HepG2 (cell line): ENCODE measurements around the gene TM4SF1. TPM values are rescaled to one million over a fixed set of nuclear protein-coding genes. Genes with fewer than 3 reads are reported as not detected.

ENCODE experiments used
- CREB1 ChIP-seq, 2 experiments: fragments of 450-650 bp in 1 of 2; IDR thresholded peaks; 2 replicates each; pipeline ENCODE4 v1.6.1; 2016 to 2017; ENCODE audit warnings: control low read depth in 1 of 2, mild to moderate bottlenecking in 1 of 2, missing compliant biosample characterization in 1 of 2, missing genetic modification characterization in 1 of 2
- HDAC1 ChIP-seq: sonication (generic); formaldehyde crosslinking; IDR thresholded peaks from 2 replicates; pipeline ENCODE4 v1.5.1; 2020; ENCODE audit warnings: mild to moderate bottlenecking, missing genetic modification reagents
- JDP2 ChIP-seq: sonication (generic); formaldehyde crosslinking; IDR thresholded peaks from 2 replicates; pipeline ENCODE4 v1.8.1; 2022; ENCODE audit warnings: missing genetic modification reagents, borderline replicate concordance
- MNT ChIP-seq: fragments of 450-650 bp; IDR thresholded peaks from 2 replicates; pipeline ENCODE4 v1.6.1; 2016
- PBX2 ChIP-seq: IDR thresholded peaks from 2 replicates; pipeline ENCODE4 v1.6.1; 2016; ENCODE audit warnings: control low read depth
- PRMT3 ChIP-seq: sonication (generic); formaldehyde crosslinking; IDR thresholded peaks from 2 replicates; pipeline ENCODE4 v1.8.1; 2022; ENCODE audit warnings: low read depth, mild to moderate bottlenecking, moderate library complexity, missing genetic modification reagents, borderline replicate concordance
- RELA ChIP-seq: sonication (generic); formaldehyde crosslinking; IDR thresholded peaks from 2 replicates; pipeline ENCODE4 v1.4.0; 2020; ENCODE audit warnings: missing genetic modification reagents
- SAP130 ChIP-seq: IDR thresholded peaks from 2 replicates; pipeline ENCODE4 v1.6.1; 2016; ENCODE audit warnings: low read depth
- SIN3A ChIP-seq: IDR thresholded peaks from 2 replicates; pipeline ENCODE4 v1.6.1; 2011; ENCODE audit warnings: low read depth, mild to moderate bottlenecking, control low read depth, low read length, borderline replicate concordance
- TFE3 ChIP-seq: IDR thresholded peaks from 2 replicates; pipeline ENCODE4 v1.6.1; 2016
- TRIM22 ChIP-seq: fragments of 450-650 bp; IDR thresholded peaks from 2 replicates; pipeline ENCODE4 v1.6.1; 2017
- YY1 ChIP-seq: IDR thresholded peaks from 2 replicates; pipeline ENCODE4 v1.6.1; 2011; ENCODE audit warnings: low read length, low read depth, moderate library complexity, mild to moderate bottlenecking; ENCODE audit not compliant: insufficient read depth, insufficient replicate concordance
- ZBTB1 ChIP-seq: sonication (generic); formaldehyde crosslinking; IDR thresholded peaks from 2 replicates; pipeline ENCODE4 v1.4.0; 2020; ENCODE audit warnings: missing genetic modification reagents, borderline replicate concordance
- ZBTB43 ChIP-seq: sonication (generic); formaldehyde crosslinking; conservative IDR thresholded peaks from 2 replicates; pipeline ENCODE4 v1.4.0; 2020; ENCODE audit warnings: missing genetic modification reagents
- ZFP36L1 ChIP-seq: sonication (generic); formaldehyde crosslinking; IDR thresholded peaks from 2 replicates; pipeline ENCODE4 v1.8.0; 2022; ENCODE audit warnings: mild to moderate bottlenecking, missing genetic modification reagents, moderate library complexity
- ZNF326 ChIP-seq: sonication (generic); formaldehyde crosslinking; IDR thresholded peaks from 2 replicates; pipeline ENCODE4 v1.4.0; 2020; ENCODE audit warnings: missing genetic modification reagents, borderline replicate concordance
- polyA plus RNA-seq, 8 experiments: library from polyadenylated mRNA; depleted of rRNA in 3 of 8; stranded (reverse) in 7 of 8; unstranded in 1 of 8; fragments of >200 nt; fragmentation: Illumina TruSeq in 4 of 8; extraction: Trizol in 4 of 8; gene quantifications; 2 replicates each; pipeline versions ENCODE4 v1.2.1 to v1.2.3, GENCODE V29; 2011 to 2016; ENCODE audit warnings: low read depth in 4 of 8, missing spikeins in 1 of 8, mixed read lengths in 1 of 8; ENCODE audit not compliant: insufficient read depth in 1 of 8
- total RNA-seq, 5 experiments: library from RNA; depleted of rRNA; stranded (reverse); fragments of >200 nt; fragmentation: Illumina TruSeq; extraction: Trizol; gene quantifications; 2 replicates each; pipeline ENCODE4 v1.2.3, GENCODE V29; 2016; ENCODE audit warnings: low read depth in 1 of 5
- TF ChIP-seq, protein P1 (sequence below): sonication (generic); formaldehyde crosslinking; IDR thresholded peaks from 2 replicates; pipeline ENCODE4 v1.4.0; 2020; ENCODE audit warnings: missing genetic modification reagents, borderline replicate concordance
- TF ChIP-seq, protein P2 (sequence below): sonication (generic); formaldehyde crosslinking; IDR thresholded peaks from 2 replicates; pipeline ENCODE4 v1.5.0; 2020; ENCODE audit warnings: missing genetic modification reagents

The TM4SF1 gene
- total and polyA plus RNA-seq, 2 of the 13 experiments (the other 11 are each of a cell fraction or from before 2014, with no cell fraction given), result 431 to 1,359 TPM

DNA sequence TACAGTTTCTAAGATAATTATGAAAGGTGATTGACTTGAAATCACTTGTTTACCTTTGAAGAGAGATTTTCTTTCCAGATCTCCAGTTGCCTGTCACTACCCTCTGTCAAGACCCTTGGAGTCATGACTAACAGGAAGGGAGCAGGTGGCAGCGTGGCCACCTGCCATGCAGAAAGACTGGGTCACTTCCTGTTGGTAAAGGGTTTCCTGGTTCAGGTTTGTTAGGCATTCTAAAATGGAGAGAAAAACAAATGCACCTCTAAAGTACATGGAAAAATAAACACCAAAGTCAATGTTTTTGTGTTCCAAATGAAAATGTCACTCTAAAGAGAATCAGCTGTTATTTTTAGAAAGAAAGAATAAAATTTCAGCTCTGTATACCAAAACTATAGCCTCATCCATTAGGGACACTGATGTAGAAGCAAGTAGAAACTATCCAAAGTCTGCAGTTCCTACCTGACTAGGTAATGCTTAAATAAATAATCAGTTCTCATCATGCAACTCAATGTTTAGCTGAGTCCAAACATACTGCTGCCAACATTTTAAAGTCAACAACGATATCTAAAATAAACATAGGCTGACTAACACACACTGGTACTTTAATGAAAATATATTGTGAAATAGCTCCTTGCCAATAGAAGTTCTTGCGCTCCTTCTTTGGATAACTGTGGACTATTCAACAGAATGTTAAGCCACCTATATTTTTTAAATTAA is 23.9 kb upstream of the TM4SF1 start (continued):
- TF ChIP-seq TFE3 (peak; percentile 69), CREB1 (IDR thresholded peaks at IDR 0.05) (no peak), CREB1 (CRISPR knock-in tag; IDR thresholded peaks at IDR 0.05) (peak; percentile 80), RELA (no peak), ZBTB43 (0 out of 2 replicates have a peak, but pooled peaks have one; percentile 56), YY1 (no peak), MNT (no peak), PRMT3 (no peak), SIN3A (no peak), PBX2 (no peak), ZNF326 (no peak), ZBTB1 (CRISPR knock-in tag) (no peak), SAP130 (peak; percentile 66), TRIM22 (no peak), ZFP36L1 (CRISPR knock-in tag) (no peak), JDP2 (CRISPR knock-in tag) (no peak), HDAC1 (CRISPR knock-in tag) (peak; percentile 83)
- TF ChIP-seq, protein P1, sequence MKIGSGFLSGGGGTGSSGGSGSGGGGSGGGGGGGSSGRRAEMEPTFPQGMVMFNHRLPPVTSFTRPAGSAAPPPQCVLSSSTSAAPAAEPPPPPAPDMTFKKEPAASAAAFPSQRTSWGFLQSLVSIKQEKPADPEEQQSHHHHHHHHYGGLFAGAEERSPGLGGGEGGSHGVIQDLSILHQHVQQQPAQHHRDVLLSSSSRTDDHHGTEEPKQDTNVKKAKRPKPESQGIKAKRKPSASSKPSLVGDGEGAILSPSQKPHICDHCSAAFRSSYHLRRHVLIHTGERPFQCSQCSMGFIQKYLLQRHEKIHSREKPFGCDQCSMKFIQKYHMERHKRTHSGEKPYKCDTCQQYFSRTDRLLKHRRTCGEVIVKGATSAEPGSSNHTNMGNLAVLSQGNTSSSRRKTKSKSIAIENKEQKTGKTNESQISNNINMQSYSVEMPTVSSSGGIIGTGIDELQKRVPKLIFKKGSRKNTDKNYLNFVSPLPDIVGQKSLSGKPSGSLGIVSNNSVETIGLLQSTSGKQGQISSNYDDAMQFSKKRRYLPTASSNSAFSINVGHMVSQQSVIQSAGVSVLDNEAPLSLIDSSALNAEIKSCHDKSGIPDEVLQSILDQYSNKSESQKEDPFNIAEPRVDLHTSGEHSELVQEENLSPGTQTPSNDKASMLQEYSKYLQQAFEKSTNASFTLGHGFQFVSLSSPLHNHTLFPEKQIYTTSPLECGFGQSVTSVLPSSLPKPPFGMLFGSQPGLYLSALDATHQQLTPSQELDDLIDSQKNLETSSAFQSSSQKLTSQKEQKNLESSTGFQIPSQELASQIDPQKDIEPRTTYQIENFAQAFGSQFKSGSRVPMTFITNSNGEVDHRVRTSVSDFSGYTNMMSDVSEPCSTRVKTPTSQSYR, result peak; percentile 50; the same call in 1 of the 2 replicates
- TF ChIP-seq, protein P2, sequence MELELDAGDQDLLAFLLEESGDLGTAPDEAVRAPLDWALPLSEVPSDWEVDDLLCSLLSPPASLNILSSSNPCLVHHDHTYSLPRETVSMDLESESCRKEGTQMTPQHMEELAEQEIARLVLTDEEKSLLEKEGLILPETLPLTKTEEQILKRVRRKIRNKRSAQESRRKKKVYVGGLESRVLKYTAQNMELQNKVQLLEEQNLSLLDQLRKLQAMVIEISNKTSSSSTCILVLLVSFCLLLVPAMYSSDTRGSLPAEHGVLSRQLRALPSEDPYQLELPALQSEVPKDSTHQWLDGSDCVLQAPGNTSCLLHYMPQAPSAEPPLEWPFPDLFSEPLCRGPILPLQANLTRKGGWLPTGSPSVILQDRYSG (CRISPR knock-in tag), result no peak
